IPS-18c (cell line): ENCODE data around the gene GUCY1A2.

ENCODE experiments used
- H3K4me3 ChIP-seq: 2 replicates; pipeline ENCODE4 v1.7.0; 2013; ENCODE audit warnings: low read depth, mild to moderate bottlenecking, low read length, moderate library complexity; ENCODE audit not compliant: insufficient read depth
- H3K9me3 ChIP-seq: one replicate; pipeline ENCODE4 v1.6.1; 2013; ENCODE audit warnings: mild to moderate bottlenecking, low read length, moderate library complexity; ENCODE audit not compliant: control insufficient read depth, insufficient read depth

The GUCY1A2 gene

DNA sequence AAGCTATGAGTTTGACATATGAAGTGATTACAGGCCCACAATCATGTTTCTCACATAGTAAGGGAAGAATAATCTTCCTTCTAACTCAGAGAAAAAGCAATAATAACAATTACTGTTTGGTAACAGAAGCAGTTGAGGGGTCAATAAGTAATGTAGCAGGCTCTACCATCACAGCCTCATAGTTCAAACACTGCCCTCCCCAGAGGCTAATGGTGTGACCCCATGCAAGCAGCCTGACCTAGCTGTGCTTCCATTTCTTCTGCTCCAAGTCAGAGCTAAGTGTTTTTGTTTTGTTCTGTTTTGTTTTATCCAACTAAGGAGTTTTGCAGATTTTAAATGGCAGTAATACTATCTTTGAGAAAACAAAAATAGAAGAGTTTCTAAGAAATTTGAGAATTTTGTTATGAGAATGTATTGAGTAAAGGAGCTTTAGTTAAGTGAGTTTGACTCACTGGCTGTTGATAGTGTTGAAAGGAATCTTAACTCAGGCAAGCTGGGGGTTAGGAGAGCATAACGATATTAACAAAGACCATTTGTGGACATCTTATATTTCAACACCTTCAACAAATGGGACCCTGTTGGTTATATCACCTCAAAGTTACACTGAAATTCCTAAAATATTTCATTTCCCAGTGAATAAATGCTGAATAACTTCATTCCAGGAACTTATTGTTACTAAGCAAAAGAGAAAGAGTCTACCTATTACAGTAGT, 48.5 kb downstream of the GUCY1A2 start:
- no peak overlapping the region for H3K4me3 ChIP-seq
- no peaks in the 10 kb centered on the region for H3K9me3 ChIP-seq

DNA sequence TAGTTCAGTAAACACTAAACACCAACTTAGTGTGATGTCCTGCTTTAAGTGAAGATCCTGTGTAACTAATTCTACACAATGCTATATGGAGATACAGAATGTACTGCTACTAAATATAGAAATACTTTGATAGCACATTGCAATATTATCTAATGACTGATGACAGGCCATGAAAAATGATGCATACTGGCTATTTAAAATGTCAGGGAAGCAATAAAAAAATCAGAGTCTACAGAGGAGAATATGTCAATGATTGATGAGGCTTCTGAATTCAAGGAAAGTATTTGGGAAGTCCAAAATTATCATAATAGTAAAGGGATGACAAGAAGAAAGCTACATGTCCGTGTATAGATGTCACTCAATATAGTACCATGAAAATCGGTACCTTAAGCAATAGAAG, 55.3 kb downstream of the GUCY1A2 start:
- no peak overlapping the region for H3K4me3 ChIP-seq
- no peaks in the 10 kb centered on the region for H3K9me3 ChIP-seq

DNA sequence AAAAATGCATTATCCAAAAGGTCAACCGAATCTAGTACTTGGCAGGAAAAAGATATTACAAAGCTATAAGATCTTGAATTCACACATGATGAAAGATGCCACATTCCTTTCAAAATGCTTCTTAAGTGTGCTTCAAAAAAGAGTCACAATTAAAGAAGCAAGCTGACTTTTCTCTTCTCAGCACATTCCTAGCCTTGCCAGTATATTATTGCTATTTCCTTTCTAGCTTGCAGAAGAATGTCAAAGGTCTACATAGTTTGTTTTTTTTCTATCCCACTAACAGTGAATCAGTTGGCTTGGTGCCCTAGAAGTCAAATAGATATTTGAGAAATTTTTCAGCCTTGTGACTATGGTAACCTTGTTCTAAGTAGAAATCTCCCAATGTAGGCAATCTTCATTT, 56.8 kb downstream of the GUCY1A2 start:
- no peak overlapping the region for H3K4me3 ChIP-seq
- H3K9me3 ChIP-seq, result no peaks in the 10 kb centered on the region

DNA sequence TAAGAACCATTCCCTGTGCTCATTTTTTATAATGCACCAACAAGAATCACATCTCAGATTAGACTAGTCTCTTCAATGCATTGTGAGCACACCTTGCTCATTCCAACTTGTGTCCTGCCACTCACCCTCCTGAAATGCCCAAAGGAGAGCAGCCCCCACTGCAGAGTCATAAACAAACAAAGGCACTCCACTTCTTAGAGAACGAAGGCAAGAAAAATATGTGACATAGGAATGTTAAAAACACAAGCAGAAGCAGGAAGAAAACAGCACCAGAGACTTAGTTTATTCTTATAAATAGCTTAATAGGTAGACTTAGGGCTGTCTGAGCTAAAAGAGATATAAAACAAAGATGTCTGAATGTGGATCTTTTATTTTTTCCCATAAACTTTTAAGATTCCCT, 57.2 kb downstream of the GUCY1A2 start:
- Histone ChIP-seq H3K4me3 (no peak overlapping the region), H3K9me3 (no peaks in the 10 kb centered on the region)

DNA sequence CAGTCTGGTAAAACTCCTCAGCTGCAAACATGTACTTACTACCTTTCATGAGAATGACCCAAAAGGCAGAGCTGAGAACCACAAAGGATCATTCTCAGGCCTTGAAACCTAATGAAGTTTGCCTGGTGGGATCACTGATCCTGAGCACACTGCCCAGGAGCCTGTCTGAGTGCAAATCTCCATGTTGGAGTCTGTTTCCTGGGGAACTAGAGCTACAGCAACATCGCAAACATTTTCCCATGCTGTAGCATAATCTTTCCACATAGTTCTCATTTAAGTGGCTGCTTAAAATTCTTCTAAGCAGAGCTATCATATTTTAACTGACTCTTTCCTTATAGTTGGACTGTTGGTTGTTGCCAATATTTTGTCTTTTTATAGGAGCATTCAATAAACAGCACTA, 58.5 kb downstream of the GUCY1A2 start:
- no peaks in the 10 kb centered on the region for H3K9me3 ChIP-seq
- no peak overlapping the region for H3K4me3 ChIP-seq

DNA sequence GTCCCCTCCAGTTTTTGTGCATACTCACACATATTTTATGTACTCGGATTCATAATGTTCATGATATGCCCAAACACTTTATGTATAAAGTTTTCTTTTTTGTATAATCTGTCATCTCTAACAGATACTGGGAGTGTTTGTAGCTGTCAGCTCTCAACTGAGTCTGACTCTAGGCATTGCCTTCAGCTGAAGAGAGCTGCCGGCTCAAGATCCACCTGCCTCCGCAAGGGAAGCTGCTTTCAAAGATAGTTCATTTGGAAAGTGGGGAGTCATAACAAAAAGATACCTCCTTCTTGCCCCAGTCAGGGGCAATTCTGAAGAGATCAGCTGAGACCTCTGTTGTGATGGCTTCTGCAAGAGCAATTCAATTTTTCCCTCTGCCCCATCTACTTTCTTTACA, 58.9 kb downstream of the GUCY1A2 start:
- Histone ChIP-seq H3K9me3 (no peaks in the 10 kb centered on the region), H3K4me3 (no peak overlapping the region)

DNA sequence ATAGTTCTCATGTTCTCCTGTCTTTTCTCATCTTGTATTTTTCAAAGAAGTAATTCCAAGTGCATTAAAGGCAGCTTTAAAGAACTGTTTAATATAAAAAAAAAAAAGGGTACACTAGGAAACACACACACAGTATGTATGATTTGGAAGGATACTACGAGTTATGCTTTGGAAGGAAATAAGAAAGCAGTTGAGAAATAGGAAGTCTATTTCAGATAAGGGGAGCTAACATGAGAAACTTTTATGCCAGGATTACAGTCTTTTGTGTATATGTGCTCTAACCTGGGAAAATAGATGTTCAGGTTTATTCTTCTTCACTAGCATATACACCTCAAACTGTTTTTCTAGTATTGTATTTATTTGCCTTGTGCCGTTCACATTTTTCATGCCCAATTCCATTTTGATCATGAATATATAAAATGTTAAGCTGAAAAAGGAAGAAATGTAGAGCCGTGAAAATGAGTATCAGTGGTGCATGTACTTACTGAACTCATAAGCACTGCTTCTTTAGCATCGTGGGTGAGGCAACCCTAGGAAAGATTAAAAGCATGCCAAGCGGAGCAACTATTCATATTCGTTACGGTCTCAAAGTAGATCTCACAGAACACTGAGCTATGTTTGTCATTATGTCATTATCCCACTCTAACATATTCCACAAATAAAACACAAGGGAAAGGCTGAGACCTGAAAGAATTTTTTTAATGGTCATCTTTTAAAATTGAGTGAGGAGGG, 59.6 kb downstream of the GUCY1A2 start:
- no peak overlapping the region for H3K4me3 ChIP-seq
- no peaks in the 10 kb centered on the region for H3K9me3 ChIP-seq

DNA sequence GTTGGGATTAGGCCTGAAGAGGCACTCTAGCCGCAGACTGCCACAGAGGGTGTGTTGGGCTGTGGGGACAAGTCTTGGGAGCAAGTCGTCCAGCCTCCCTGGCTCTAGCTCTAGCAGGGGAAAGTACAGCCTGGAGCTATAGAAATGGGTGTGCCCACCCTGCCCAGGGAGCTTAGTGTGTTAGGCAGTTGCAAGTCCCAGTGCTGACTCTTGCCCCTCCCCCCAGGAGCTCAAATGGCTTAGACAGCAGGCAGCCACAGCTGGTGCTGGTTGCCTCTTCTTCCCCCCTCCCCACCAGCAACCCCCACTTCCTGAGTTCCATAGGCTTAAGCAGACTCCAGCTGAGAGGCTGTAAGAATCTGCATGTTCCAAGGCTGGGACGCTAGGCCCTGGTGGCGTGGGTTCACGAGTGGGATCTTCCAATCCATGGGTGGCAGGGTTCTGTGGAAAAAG, 61.2 kb downstream of the GUCY1A2 start:
- H3K4me3 ChIP-seq, result no peak overlapping the region
- H3K9me3 ChIP-seq, result no peaks in the 10 kb centered on the region

DNA sequence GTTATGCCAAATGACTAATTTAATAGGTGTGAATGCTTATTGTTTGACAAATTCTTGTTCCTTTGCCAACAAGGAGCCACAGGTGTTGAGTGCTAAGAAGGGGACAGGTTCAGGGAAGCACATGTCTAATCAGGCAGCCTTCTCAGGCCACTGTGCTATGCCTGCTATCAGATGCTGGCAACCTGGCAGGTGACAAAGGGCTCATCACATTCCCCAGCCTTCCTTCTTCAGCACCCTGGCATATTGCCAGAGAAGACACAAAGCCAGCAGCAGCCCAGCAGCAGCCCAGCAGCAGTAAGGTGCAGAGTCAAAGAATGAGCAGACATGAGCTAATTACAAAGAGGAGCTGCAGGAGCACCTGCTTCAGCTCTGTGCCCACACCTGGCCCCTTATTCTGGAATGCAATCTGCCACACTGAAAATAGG, 68.2 kb downstream of the GUCY1A2 start:
- Histone ChIP-seq H3K9me3 (no peaks in the 10 kb centered on the region), H3K4me3 (no peak overlapping the region)

DNA sequence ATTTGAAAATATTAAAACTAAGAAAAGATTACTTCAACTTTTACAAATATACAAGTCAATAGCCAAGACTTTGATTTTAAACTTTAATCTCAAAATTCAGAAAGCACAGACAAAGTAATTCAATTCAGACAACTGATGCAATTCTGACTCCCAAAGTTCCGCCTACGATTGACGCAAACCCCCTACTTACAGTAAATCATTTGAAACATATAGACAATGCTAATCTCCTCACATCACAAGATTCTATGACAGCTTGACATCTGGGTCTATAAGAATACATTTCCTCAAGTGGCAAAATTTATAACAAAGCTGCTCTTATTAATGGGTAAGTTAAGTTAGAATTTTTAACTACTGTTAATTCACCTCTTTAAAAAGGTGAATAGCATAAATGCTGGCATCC, 75.2 kb downstream of the GUCY1A2 start:
- Histone ChIP-seq H3K9me3 (no peaks in the 10 kb centered on the region), H3K4me3 (no peak overlapping the region)

DNA sequence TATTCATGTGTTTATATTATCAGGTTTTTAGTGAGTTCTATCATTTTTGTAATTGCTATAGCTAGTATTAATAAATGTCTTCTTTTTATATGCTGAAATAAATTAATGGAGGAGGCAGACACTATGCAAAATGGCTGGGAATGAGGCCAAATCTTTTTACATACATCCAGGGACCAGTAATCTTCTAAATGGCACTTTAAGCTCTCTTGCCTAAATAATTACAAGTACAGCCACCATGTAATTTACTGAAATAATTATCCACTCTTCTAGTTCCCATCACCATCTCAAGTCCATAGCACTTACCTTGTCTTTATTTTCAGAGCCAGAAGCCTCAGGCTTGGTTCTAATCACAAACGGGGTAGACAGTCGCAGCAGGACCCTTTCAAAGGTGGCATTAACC, 79.1 kb downstream of the GUCY1A2 start:
- no peaks in the 10 kb centered on the region for H3K9me3 ChIP-seq
- no peak overlapping the region for H3K4me3 ChIP-seq

DNA sequence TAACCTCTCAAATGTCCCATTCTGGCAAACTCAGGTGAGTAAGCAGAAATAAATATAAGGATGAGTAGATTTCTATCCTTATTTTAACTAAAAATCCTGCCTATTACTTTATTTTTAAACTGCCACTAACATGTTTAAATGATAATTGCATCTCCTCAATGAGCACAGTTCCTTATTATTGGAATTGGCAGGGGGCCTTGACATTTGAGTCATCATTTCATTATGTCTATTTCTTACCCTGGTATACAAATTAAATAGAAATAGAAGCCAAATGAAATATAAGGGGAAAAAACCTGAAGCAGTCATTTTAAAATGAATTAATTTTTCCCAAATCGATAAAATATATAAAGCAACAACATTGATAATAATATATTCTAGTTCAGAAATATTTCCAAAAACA, 81.2 kb downstream of the GUCY1A2 start:
- H3K4me3 ChIP-seq, result no peak overlapping the region
- H3K9me3 ChIP-seq, result no peaks in the 10 kb centered on the region

DNA sequence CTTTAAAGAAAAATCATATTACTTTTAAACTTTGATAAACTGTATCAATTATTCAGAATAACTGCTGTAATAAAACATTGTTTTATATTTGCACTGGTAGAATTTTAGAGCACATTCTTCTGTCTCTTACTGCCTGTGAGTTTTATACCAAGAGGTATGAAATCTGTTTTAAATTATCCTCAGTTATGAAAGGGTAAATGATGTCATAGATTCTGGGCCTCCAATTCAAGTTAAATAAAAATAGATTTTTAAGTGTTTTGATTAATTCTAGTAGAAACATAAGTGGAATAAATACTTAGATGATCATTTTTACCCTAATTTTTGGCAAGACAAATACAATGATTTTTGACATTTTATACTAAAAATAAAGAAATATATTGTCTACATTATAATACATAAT, 93.0 kb downstream of the GUCY1A2 start:
- H3K4me3 ChIP-seq, result no peak overlapping the region
- no peaks in the 10 kb centered on the region for H3K9me3 ChIP-seq

DNA sequence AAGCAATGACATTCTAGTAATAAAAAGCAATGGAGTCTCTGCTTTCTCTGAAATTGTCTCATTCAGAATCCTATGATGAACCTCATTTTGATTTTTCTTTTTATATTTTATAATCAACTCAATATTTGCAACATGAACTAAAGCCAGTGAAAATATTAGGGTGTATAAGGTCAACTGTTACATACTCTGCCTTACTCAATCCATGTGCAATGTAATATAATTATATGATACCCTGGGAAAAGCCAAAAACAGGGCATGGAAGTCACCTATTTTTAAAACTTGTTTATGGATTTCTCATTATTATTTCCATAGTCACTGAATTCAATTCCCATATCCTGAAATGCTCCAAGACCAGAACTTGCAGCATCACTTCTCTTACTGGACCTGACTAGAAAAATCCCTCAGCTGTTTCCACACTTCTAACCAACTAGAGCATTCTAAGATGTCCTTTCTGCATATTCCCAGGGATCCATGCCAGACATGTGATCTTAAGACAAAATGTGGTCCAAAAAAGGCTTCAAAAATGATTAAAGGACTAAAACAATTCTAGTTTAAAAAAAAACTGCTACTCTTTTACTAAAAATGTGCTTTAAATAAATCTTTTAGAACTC, 97.3 kb downstream of the GUCY1A2 start:
- Histone ChIP-seq H3K4me3 (no peak overlapping the region), H3K9me3 (no peaks in the 10 kb centered on the region)

DNA sequence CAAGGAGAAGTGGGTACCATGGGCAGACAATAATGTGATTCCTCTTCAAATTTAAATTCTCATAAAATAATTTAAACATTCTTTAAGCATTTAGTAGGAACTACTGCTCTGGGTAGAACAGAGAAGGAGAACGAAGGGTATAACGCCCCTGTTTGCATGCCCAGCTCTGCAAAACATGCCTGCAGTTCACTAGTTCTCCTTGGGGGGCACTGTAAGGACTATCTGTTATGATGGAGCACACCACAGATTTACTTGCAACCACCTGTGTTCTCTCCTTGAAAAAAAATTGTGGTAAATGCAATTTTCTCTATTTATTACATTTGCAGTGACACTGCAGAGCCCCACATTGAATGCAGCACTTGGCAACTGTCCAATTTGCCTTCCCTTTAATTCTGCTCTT, 100.3 kb downstream of the GUCY1A2 start:
- Histone ChIP-seq H3K4me3 (no peak overlapping the region), H3K9me3 (no peaks in the 10 kb centered on the region)

DNA sequence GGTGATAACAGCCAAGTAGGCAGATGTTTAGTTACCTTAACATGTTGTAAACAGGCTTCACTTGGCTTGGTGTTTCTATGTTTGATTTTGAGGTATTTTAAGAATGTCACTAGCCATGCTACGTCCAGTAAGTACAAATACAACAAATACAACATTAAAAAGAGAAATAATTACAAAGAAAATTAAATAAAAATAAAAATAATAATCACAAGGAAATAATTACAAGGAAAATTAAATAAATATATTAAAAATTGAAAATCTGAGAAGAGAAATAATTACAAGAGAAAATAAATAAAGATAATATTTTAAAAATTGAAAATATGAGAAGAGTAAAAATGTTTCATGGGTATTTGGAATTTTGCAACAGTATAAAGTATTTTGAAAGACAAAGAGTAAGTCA, 103.9 kb downstream of the GUCY1A2 start:
- Histone ChIP-seq H3K9me3 (no peaks in the 10 kb centered on the region), H3K4me3 (no peak overlapping the region)

DNA sequence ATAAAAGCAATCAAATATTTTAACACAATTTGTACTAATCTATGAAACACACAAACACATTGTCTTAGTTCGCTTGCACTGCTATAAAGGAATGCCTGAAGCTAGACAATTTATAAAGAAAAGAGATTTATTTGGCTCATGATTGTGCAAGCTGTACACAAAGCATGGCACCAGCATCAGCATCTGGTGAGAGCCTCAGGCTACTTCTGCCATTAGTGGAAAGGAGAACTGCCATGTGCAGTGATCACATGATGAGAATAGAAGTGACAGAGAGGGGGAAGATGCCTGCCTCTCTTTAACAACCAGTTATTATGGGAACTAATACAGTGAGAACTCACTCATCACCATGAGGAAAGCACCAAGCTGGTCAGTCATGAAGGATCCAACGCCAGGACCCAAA, 105.1 kb downstream of the GUCY1A2 start:
- Histone ChIP-seq H3K4me3 (no peak overlapping the region), H3K9me3 (no peaks in the 10 kb centered on the region)

DNA sequence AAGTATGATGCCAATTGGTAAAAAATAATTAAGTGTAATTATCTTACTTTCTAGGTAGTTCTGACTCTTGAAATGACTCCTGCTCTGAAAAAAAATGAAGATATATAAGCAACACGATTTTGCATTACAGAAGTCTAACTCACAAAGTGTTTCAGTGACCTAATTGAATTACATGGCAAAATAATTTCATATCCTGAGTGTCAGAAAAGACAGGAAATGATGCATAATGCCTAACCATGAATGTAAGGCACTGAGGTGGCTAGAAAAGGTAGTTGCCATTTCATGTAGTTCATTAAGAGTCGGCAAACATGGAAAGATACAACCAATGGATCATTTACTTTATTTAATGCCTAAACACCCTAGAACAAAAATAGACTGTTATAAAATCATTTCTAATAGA, 113.5 kb downstream of the GUCY1A2 start:
- H3K9me3 ChIP-seq, result peaks cover 2% of the 10 kb centered on the region

More for the DNA sequence above, 113.5 kb downstream of the GUCY1A2 start:
- no peak overlapping the region for H3K4me3 ChIP-seq
